Lower leg skin (tissue), 4 donors: Measurements from ENCODE around the gene DBNDD1. TPM values are rescaled to one million over a fixed set of nuclear protein-coding genes. Genes with fewer than 3 reads are reported as not detected.
A peak's percentile ranks its signal among the peaks of the same experiment; 100 is the strongest.

ENCODE experiments used
- DNase-seq, 2 donors: peaks; one replicate each; pipeline ENCODE4 v3.0.0-alpha.2; 2019; ENCODE audit warnings: low spot score in 2 of 2
- H3K4me3 ChIP-seq: fragments of 200-600 bp; sonication (generic); 2 replicates; pipeline ENCODE4 v1.5.1; 2017; ENCODE audit warnings: mild to moderate bottlenecking, low read depth; ENCODE audit not compliant: poor library complexity, severe bottlenecking
- CTCF ChIP-seq, 3 donors: fragments of 450-650 bp; IDR thresholded peaks; one replicate each; pipeline ENCODE4 v1.5.1; 2016; ENCODE audit warnings: antibody characterized with exemption in 3 of 3, mild to moderate bottlenecking in 3 of 3, moderate library complexity in 2 of 3
- POLR2A ChIP-seq, 2 donors: fragments of 450-650 bp; IDR thresholded peaks; one replicate each; pipeline ENCODE4 v1.6.1; 2016 to 2017; ENCODE audit warnings: antibody characterized with exemption in 2 of 2, mild to moderate bottlenecking in 1 of 2, moderate library complexity in 1 of 2
- WGBS, 2 donors: methylation state at CpG; one replicate each; pipeline ENCODE4 v1.1.5; 2018; 5-methylcytosine and 5-hydroxymethylcytosine counted together
- intact Hi-C: fragments of 100-400 bp; cut with DNase I; formaldehyde crosslinking; loops from one replicate; pipeline ENCODE4 v1.15.0; 2023; ENCODE audit warnings: low total_unique reads
- total RNA-seq, 4 donors: library from RNA; depleted of rRNA; stranded (reverse); fragments of >200 nt; gene quantifications; one replicate each; pipeline ENCODE4 v1.1.0, GENCODE V29; 2016

Gene DBNDD1
- total RNA-seq, 4 donors from 2014 or later, result 2.3 to 8.8 (median 7.3) TPM

- WGBS, 2 donors, result 88 to 90% methylated on average over 8 of the region's 8 CpGs
These were observed 37.8 kb downstream of the DBNDD1 start for GRCh38 chr16:89981414-89981813.

GRCh38 chr16:89974870-89975269, 44.4 kb downstream of the DBNDD1 start:
- intact Hi-C loops, result no loop called here
- H3K4me3 ChIP-seq, result no peak overlapping the region
- no peak for DNase-seq
- WGBS, 2 donors, result 89 to 93% methylated on average over 2 of the region's 2 CpGs
- TF ChIP-seq CTCF (IDR thresholded peaks at IDR 0.05) (no peak), POLR2A (IDR thresholded peaks at IDR 0.05) (no peak)

More at GRCh38 chr16:89981414-89981813, 37.8 kb downstream of the DBNDD1 start:
- intact Hi-C loops, result no loop called here
- DNase-seq, result no peak
- TF ChIP-seq CTCF (IDR thresholded peaks at IDR 0.05), result no peak
- TF ChIP-seq POLR2A (IDR thresholded peaks at IDR 0.05), result no peak
- no peak overlapping the region for H3K4me3 ChIP-seq

GRCh38 chr16:89973654-89974335, 45.5 kb downstream of the DBNDD1 start:
- DNase-seq, result no peak
- intact Hi-C loops, result no loop called here
- H3K4me3 ChIP-seq, result no peak overlapping the region
- 85 to 90% methylated on average over 13 of the region's 13 CpGs for WGBS, 2 donors
- no peak for TF ChIP-seq CTCF (IDR thresholded peaks at IDR 0.05)
- TF ChIP-seq POLR2A (IDR thresholded peaks at IDR 0.05), result no peak

DNA sequence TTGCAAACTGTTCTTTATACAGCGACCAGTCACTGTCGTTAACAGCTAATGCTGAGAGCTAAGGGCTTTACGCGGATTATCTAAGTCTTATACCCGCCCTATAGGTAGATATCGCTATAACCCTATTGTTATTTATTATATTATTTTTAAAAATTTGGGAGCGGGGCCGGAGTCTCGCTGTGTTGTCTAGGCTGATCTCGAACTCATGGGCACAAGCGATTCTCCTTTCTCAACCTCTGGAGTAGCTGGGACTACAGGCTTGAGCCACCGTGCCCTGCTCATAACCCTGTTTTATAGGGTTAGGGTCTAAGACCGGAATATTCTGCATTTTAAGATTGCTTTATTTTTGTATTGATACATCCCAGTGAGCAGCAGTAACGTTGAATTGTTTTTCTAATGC, 46.0 kb downstream of the DBNDD1 start:
- no peak for DNase-seq
- intact Hi-C loops, result no loop called here
- peak overlapping the region; percentile 68 for H3K4me3 ChIP-seq
- 11 to 14% methylated on average over 14 of the region's 14 CpGs for WGBS, 2 donors
- TF ChIP-seq CTCF (IDR thresholded peaks at IDR 0.05) (no peak), POLR2A (IDR thresholded peaks at IDR 0.05) (no peak)

DNA sequence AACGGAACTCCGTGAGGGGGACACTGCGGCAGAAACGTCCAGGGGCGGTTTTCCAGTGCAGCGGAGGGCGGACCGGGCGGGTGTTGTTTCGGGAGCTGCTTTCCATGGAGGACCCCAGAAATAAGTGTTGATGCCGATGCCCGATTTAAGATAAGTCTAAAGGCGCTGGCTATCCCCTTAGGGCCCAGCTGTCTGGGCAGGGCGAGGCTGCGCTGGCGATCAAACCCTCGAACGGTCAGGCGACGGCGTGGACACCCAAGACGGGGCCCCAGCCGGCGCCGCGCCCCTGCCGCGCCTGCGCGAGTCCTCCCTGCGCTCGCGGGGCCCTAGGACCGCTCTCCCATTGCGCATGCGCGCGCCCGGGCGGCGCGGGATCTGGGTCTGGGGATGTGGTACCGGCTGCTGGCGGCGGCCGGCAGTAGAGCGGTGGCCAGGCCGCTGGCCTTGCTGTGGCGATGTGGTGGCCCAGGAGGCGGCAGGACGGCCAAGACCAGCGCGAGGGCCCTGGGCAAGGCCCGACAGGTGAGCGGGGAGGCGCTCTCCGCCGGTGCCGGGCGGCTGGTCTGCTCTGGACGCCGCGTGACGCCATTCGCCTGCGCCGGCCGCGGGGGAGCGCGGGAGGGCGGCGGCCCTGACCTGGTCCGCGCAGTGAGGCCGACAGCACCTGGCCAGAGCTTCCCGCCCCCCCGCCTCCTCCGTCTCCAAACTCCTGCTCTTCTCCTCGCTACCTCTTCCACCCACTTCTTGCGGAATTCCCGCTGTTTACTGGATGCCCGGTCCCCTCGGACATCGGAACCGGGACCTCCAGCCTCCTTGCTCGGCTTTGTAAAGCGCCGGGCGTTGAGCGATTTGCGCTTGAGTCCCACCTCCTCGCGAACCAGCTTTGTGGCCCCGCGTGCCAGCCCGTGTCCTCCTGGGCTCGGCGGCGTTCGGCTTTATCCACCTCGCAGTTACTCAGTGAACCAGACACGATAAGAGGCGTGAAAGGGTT, 46.7 kb downstream of the DBNDD1 start:
- peak; percentile 81 to 98 for DNase-seq
- intact Hi-C loops, result no loop called here
- TF ChIP-seq POLR2A (IDR thresholded peaks at IDR 0.05) (peak in 1 of 2 donors; percentile 15), CTCF (IDR thresholded peaks at IDR 0.05) (no peak)
- peak overlapping the region; percentile 68 for H3K4me3 ChIP-seq
- 0 to 1% methylated on average over 35 to 62 of the region's 104 CpGs for WGBS, 2 donors
